Raji (cell line): ENCODE measurements around the gene TAOK2.

Experiments used
- POLR2A ChIP-seq: IDR thresholded peaks from 2 replicates; pipeline ENCODE4 v1.6.1; 2011; ENCODE audit warnings: low read depth, low read length, control low read depth; ENCODE audit not compliant: insufficient read depth

The TAOK2 gene

GRCh38 chr16:29961127-29961478, 12.6 kb upstream of the TAOK2 start:
- TF ChIP-seq POLR2A, result no peak

- TF ChIP-seq POLR2A, result peak; percentile 86
These were observed 12.0 kb upstream of the TAOK2 start, which contains the start of gene TMEM219 for GRCh38 chr16:29961479-29962343. Gene TMEM219 (plus strand): TSS chr16:29962079. CDS start chr16:29963144, 1,065 bp downstream.

GRCh38 chr16:29962344-29962994, 11.2 kb upstream of the TAOK2 start:
- TF ChIP-seq POLR2A, result no peak

GRCh38 chr16:29963021-29963743, 10.5 kb upstream of the TAOK2 start:
- no peak for TF ChIP-seq POLR2A

- TF ChIP-seq POLR2A, result no peak
These were observed 5.5 kb upstream of the TAOK2 start for GRCh38 chr16:29968205-29968604.

GRCh38 chr16:29971304-29971703, 2.4 kb upstream of the TAOK2 start:
- no peak for TF ChIP-seq POLR2A

GRCh38 chr16:29972500-29972899, 1.2 kb upstream of the TAOK2 start:
- no peak for TF ChIP-seq POLR2A

GRCh38 chr16:29972992-29973383, 680 bp upstream of the TAOK2 start:
- no peak for TF ChIP-seq POLR2A

GRCh38 chr16:29974291-29975133, 844 bp downstream of the TAOK2 start:
- TF ChIP-seq POLR2A, result no peak

- no peak for TF ChIP-seq POLR2A
These were observed 1.5 kb downstream of the TAOK2 start for GRCh38 chr16:29975134-29975538.

- no peak for TF ChIP-seq POLR2A
These were observed 2.3 kb downstream of the TAOK2 start for GRCh38 chr16:29975811-29976511.

GRCh38 chr16:29977063-29977825, 3.6 kb downstream of the TAOK2 start:
- no peak for TF ChIP-seq POLR2A

- no peak for TF ChIP-seq POLR2A
These were observed 4.4 kb downstream of the TAOK2 start for GRCh38 chr16:29978081-29978480.
